GM12878 (cell line): ENCODE results near the gene CRELD2. TPM values are rescaled to one million over a fixed set of nuclear protein-coding genes. Genes with fewer than 3 reads are reported as not detected.

Experiments
- ATAC-seq: fragments of 200-7000 bp; cut with Tn5 transposase; 3 replicates; pipeline ENCODE4 v1.9.1; 2020; ENCODE audit warnings: mild to moderate bottlenecking, moderate library complexity
- BruUV-seq: library from RNA; stranded (reverse); fragments of 400-500 nt; replicated peaks from 2 replicates; lab custom pipeline; 2021; lab: Mats Ljungman, UMichigan
- CTCF ChIA-PET: fragments of 300-600 bp; sonication (Branson Sonifier 250); formaldehyde crosslinking; extraction: SDS; loops from one replicate; lab custom pipeline; 2021; ENCODE audit warnings: inconsistent platforms; lab: Yijun Ruan, JAX
- POLR2A ChIA-PET: fragments of 350-600 bp; formaldehyde crosslinking; extraction: SDS; loops from one replicate; lab custom pipeline; 2021; ENCODE audit warnings: inconsistent platforms; lab: Charles Lee
- RAD21 ChIA-PET: fragments of 300-600 bp; sonication (Branson Sonifier 250); formaldehyde crosslinking; loops from one replicate; lab custom pipeline; 2023; ENCODE audit warnings: antibody characterized with exemption; ENCODE audit not compliant: unreplicated experiment; lab: Charles Lee
- SMC1A ChIA-PET: fragments of 300-600 bp; sonication (Branson Sonifier 250); formaldehyde crosslinking; loops from one replicate; lab custom pipeline; 2023; ENCODE audit not compliant: unreplicated experiment, uncharacterized antibody; lab: Charles Lee
- DNase-seq: peaks from one replicate; pipeline ENCODE4 v3.0.0-alpha.2; 2011; ENCODE audit warnings: low read depth, low spot score
- FAIRE-seq: peaks from 3 replicates; lab custom pipeline; 2011; peaks lifted over from hg19 to GRCh38; lab: Jason Lieb, UNC
- H2AFZ ChIP-seq: 2 replicates; pipeline ENCODE4 v1.6.0; 2011; ENCODE audit warnings: low read depth, low read length, control low read depth; ENCODE audit not compliant: control insufficient read depth
- H3K27ac ChIP-seq: 2 replicates; pipeline ENCODE4 v1.5.1; 2011; ENCODE audit warnings: control low read depth; ENCODE audit not compliant: control insufficient read depth, insufficient read depth
- H3K27me3 ChIP-seq, 2 experiments: replicated peaks in 1 of 2; 2 replicates each; pipeline versions ENCODE4 v1.6.0 to v1.6.1; 2011; ENCODE audit warnings: low read length in 1 of 2; ENCODE audit not compliant: control insufficient read depth in 2 of 2, insufficient read depth in 2 of 2
- H3K36me3 ChIP-seq, 2 experiments: 2 replicates each; pipeline ENCODE4 v1.5.1; 2011; ENCODE audit warnings: low read length in 1 of 2; ENCODE audit not compliant: control insufficient read depth in 2 of 2, insufficient read depth in 2 of 2
- H3K4me1 ChIP-seq: 2 replicates; pipeline ENCODE4 v1.6.1; 2011; ENCODE audit warnings: mild to moderate bottlenecking, low read length, moderate library complexity, mixed read lengths; ENCODE audit not compliant: control insufficient read depth, insufficient read depth
- H3K4me2 ChIP-seq: 2 replicates; pipeline ENCODE4 v1.6.0; 2011; ENCODE audit warnings: control low read depth; ENCODE audit not compliant: control insufficient read depth, insufficient read depth
- H3K4me3 ChIP-seq: fragments of 200-600 bp; sonication (generic); 2 replicates; pipeline ENCODE4 v1.5.1; 2016
- H3K79me2 ChIP-seq: 2 replicates; pipeline ENCODE4 v1.6.0; 2011; ENCODE audit warnings: low read length; ENCODE audit not compliant: control insufficient read depth, insufficient read depth
- H3K9ac ChIP-seq: 2 replicates; pipeline ENCODE4 v1.8.0; 2011; ENCODE audit warnings: low read length, control low read depth, mixed read lengths; ENCODE audit not compliant: control insufficient read depth, insufficient read depth
- H3K9me3 ChIP-seq: replicated peaks from 3 replicates; pipeline ENCODE4 v1.5.1; 2011; ENCODE audit warnings: mild to moderate bottlenecking, low read length; ENCODE audit not compliant: control insufficient read depth, insufficient read depth
- H4K20me1 ChIP-seq: 2 replicates; pipeline ENCODE4 v1.6.0; 2011; ENCODE audit not compliant: control insufficient read depth, insufficient read depth
- ATF7 ChIP-seq: fragments of 450-650 bp; IDR thresholded peaks from 2 replicates; pipeline ENCODE4 v1.6.1; 2016; ENCODE audit warnings: low read depth, mild to moderate bottlenecking
- CBFB ChIP-seq: IDR thresholded peaks from 2 replicates; pipeline ENCODE4 v1.6.1; 2016; ENCODE audit warnings: antibody characterized with exemption, low read depth
- CHD4 ChIP-seq: fragments of 200-600 bp; sonication (generic); IDR thresholded peaks from 2 replicates; pipeline ENCODE4 v1.6.1; 2016; ENCODE audit warnings: mild to moderate bottlenecking
- CREB1 ChIP-seq: IDR thresholded peaks from 2 replicates; pipeline ENCODE4 v1.6.1; 2012; ENCODE audit warnings: low read depth, mild to moderate bottlenecking, inconsistent platforms
- EED ChIP-seq: sonication (generic); IDR thresholded peaks from 2 replicates; pipeline ENCODE4 v1.6.1; 2016; ENCODE audit warnings: antibody characterized with exemption, low read depth
- EGR1 ChIP-seq, 2 experiments: IDR thresholded peaks; 1 replicate in 1 of 2; 2 replicates in 1 of 2; pipeline ENCODE4 v1.6.1; 2011 to 2012; ENCODE audit warnings: low read depth in 2 of 2, low read length in 2 of 2, borderline replicate concordance in 1 of 2, mild to moderate bottlenecking in 1 of 2, moderate library complexity in 1 of 2
- ESRRA ChIP-seq: IDR thresholded peaks from 2 replicates; pipeline ENCODE4 v1.6.1; 2012; ENCODE audit warnings: mild to moderate bottlenecking, low read length, improper control_type of control experiment
- IKZF2 ChIP-seq, 2 experiments: fragments of 450-650 bp; IDR thresholded peaks; 2 replicates each; pipeline ENCODE4 v1.6.1; 2017; ENCODE audit warnings: mild to moderate bottlenecking in 2 of 2, moderate library complexity in 2 of 2
- JUNB ChIP-seq: IDR thresholded peaks from 2 replicates; pipeline ENCODE4 v1.6.1; 2016; ENCODE audit warnings: antibody characterized with exemption, mild to moderate bottlenecking
- MTA2 ChIP-seq: fragments of 450-650 bp; IDR thresholded peaks from 2 replicates; pipeline ENCODE4 v1.6.1; 2016; ENCODE audit warnings: low read depth, mild to moderate bottlenecking, moderate library complexity
- NR2C1 ChIP-seq: fragments of 450-650 bp; IDR thresholded peaks from 2 replicates; pipeline ENCODE4 v1.6.1; 2017; ENCODE audit warnings: antibody characterized with exemption, mild to moderate bottlenecking, moderate library complexity
- NR2F1 ChIP-seq: fragments of 450-650 bp; conservative IDR thresholded peaks from 2 replicates; pipeline ENCODE4 v1.6.1; 2017; ENCODE audit warnings: mild to moderate bottlenecking
- PAX5 ChIP-seq: IDR thresholded peaks from 2 replicates; pipeline ENCODE4 v1.6.1; 2011; ENCODE audit warnings: low read depth, low read length, borderline replicate concordance
- POLR2AphosphoS2 ChIP-seq: IDR thresholded peaks from 2 replicates; pipeline ENCODE4 v1.6.1; 2011; ENCODE audit warnings: low read depth, mild to moderate bottlenecking, low read length, improper control_type of control experiment, moderate library complexity
- POLR2AphosphoS5 ChIP-seq: IDR thresholded peaks from 2 replicates; pipeline ENCODE4 v1.6.1; 2011; ENCODE audit warnings: mild to moderate bottlenecking, low read length, inconsistent platforms
- RAD51 ChIP-seq: fragments of 450-650 bp; IDR thresholded peaks from 2 replicates; pipeline ENCODE4 v1.6.1; 2016; ENCODE audit warnings: moderate library complexity, mild to moderate bottlenecking, inconsistent platforms
- SP1 ChIP-seq: IDR thresholded peaks from one replicate; pipeline ENCODE4 v1.6.1; 2011; ENCODE audit warnings: low read depth, low read length
- SRF ChIP-seq, 2 experiments: IDR thresholded peaks; 2 replicates each; pipeline ENCODE4 v1.6.1; 2011; ENCODE audit warnings: low read depth in 2 of 2, low read length in 2 of 2, mild to moderate bottlenecking in 1 of 2, moderate library complexity in 1 of 2
- TBL1XR1 ChIP-seq: IDR thresholded peaks from 2 replicates; pipeline ENCODE4 v1.6.1; 2012; ENCODE audit warnings: low read depth, low read length, improper control_type of control experiment
- ZBED1 ChIP-seq: IDR thresholded peaks from 2 replicates; pipeline ENCODE4 v1.6.1; 2016; ENCODE audit warnings: borderline replicate concordance
- ZNF384 ChIP-seq: IDR thresholded peaks from 2 replicates; pipeline ENCODE4 v1.6.1; 2012; ENCODE audit warnings: low read depth, mild to moderate bottlenecking, low read length, improper control_type of control experiment, borderline replicate concordance
- WGBS: methylation state at CpG from one replicate; pipeline ENCODE4 v1.1.6; 2016; ENCODE audit warnings: low lambda C conversion rate; ENCODE audit not compliant: insufficient replicate concordance, insufficient coverage; ENCODE audit errors: missing lambda C conversion rate; 5-methylcytosine and 5-hydroxymethylcytosine counted together
- in situ Hi-C: fragments of 300-500 bp; cut with MboI; formaldehyde crosslinking; loops from 9 replicates; pipeline ENCODE4 v1.14.3; 2018; ENCODE audit warnings: mixed read lengths
- intact Hi-C: fragments of 100-400 bp; cut with micrococcal nuclease; formaldehyde crosslinking; loops from one replicate; pipeline ENCODE4 v1.14.2; 2022; ENCODE audit not compliant: unreplicated experiment
- polyA plus RNA-seq, 11 experiments: library from polyadenylated mRNA; depleted of rRNA in 4 of 11; unstranded in 6 of 11; stranded (reverse) in 5 of 11; fragments of >200 nt; fragmentation: Nextera tagmentation in 4 of 11; fragmentation: Illumina TruSeq in 1 of 11; extraction: Ambion mirVana in 4 of 11; extraction: Trizol in 1 of 11; gene quantifications; 1 replicate in 1 of 11; 2 replicates in 10 of 11; pipeline versions ENCODE4 v1.2.1 to v1.2.3, GENCODE V29; 2011 to 2016; ENCODE audit warnings: inconsistent platforms in 2 of 11, missing spikeins in 2 of 11, low read depth in 1 of 11
- total RNA-seq, 4 experiments: library from RNA; depleted of rRNA in 3 of 4; stranded (reverse); fragments of >200 nt in 3 of 4; fragmentation: Illumina TruSeq in 1 of 4; extraction: Trizol in 1 of 4; gene quantifications; 2 replicates each; pipeline versions ENCODE4 v1.2.1 to v1.2.3, GENCODE V29; 2013 to 2021
- TF ChIP-seq, protein P1 (sequence below): IDR thresholded peaks from 2 replicates; pipeline ENCODE4 v1.6.1; 2011; ENCODE audit warnings: low read depth, low read length, improper control_type of control experiment, borderline replicate concordance

Gene CRELD2
- total and polyA plus RNA-seq, 10 of the 15 experiments (the other 5 are each of a cell fraction or from before 2014, with no cell fraction given) = 9.4 to 111 (median 25.9) TPM

DNA sequence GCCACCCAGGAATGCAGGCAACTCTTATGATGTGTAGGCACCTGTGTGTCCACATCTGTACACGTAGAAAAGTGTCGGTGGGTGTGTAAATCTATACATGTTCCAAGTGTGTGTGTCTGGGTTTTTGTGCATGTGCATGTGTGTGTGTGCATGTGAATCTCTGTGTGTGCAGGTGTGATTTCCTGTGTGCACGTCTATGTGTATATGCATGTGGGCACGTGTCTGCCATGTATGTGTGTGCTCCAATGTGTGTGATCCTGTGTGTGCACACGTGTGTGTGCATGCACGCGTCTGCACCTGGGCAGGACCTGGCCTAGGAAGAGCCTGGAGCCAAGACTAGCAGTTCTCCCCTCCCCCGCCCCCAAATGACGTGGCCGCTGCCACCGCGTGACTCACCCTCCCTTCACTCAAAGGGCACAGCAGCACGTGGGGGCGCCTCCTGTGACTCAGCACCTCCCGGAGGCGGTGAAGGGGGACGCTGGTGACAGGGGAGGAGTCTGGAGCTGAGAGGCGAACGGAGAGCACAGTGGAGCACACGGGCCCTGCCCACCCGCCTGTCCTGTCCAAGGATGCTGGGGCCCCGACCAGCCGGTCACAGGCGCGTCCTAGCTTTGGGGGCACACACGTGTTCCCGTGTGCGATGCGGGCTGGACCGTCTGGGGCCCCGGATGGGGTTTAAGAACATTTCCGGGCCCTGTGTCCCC is 52.2 kb downstream of the CRELD2 start:
- H3K4me1 ChIP-seq = peaks cover 41% of the 10 kb centered on the region
- peak; percentile 87 for FAIRE-seq
- CTCF ChIA-PET = interaction anchor here (0.9 to 1.0 kb wide), 3 partner anchors 8 to 60 kb away, joined by 3 read pairs; no protein-coding TSS in a partner anchor
- TF ChIP-seq RAD51 (peak; percentile 97), POLR2AphosphoS5 (peak; percentile 69; the same call in 1 of the 2 replicates), CHD4 (no peak), NR2F1 (peak; percentile 79), MTA2 (0 out of 2 replicates have a peak, but pooled peaks have one; percentile 19), ESRRA (peak; percentile 64; the same call in 1 of the 2 replicates), EGR1 (IDR thresholded peaks at IDR 0.05; ENCODE audit: borderline replicate concordance in 1 of 2, low read depth in 2 of 2, low read length in 2 of 2) (peak in 1 of 2 experiments; percentile 56; a peak in 1 of 3 replicates), ZBED1 (peak; percentile 13; the same call in 1 of the 2 replicates), NR2C1 (peak; percentile 78), SP1 (peak; percentile 64), EED (peak; percentile 28; the same call in 1 of the 2 replicates), TBL1XR1 (peak; percentile 85), JUNB (peak; percentile 78), CREB1 (peak; percentile 94), CBFB (peak; percentile 25; the same call in 1 of the 2 replicates), POLR2AphosphoS2 (no peak; the same call in 1 of the 2 replicates), ZNF384 (no peak), ATF7 (peak; percentile 96), PAX5 (peak; percentile 65; the same call in 1 of the 2 replicates), IKZF2 (IDR thresholded peaks at IDR 0.05) (peak; percentile 36 to 74; a peak in 3 of 4 replicates), SRF (IDR thresholded peaks at IDR 0.05; ENCODE audit: low read depth in 2 of 2, low read length in 2 of 2) (no peak)
- TF ChIP-seq, protein P1, sequence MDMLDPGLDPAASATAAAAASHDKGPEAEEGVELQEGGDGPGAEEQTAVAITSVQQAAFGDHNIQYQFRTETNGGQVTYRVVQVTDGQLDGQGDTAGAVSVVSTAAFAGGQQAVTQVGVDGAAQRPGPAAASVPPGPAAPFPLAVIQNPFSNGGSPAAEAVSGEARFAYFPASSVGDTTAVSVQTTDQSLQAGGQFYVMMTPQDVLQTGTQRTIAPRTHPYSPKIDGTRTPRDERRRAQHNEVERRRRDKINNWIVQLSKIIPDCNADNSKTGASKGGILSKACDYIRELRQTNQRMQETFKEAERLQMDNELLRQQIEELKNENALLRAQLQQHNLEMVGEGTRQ = peak; percentile 92

More for the DNA sequence above, 52.2 kb downstream of the CRELD2 start:
- SMC1A ChIA-PET = interaction anchor here (0.7 kb wide), 1 partner anchor 524 kb away, joined by 3 read pairs; no protein-coding TSS in a partner anchor
- WGBS = 2% methylated on average over 32 of the region's 32 CpGs
- intact Hi-C loops = loop anchor here (2.0 kb wide), 1 partner anchor 40 kb away; no protein-coding TSS in a partner anchor
- Histone ChIP-seq H4K20me1 (no peaks in the 10 kb centered on the region), H3K9me3 (no peaks in the 10 kb centered on the region), H3K4me2 (peak overlapping the region; percentile 96), H3K27ac (peak overlapping the region; percentile 89), H3K4me3 (peak overlapping the region; percentile 76), H3K27me3 (no peaks in the 10 kb centered on the region), H2AFZ (peak overlapping the region; percentile 51; the same call in 1 of the 2 replicates), H3K79me2 (peaks cover 10% of the 10 kb centered on the region), H3K9ac (peak overlapping the region; percentile 86), H3K36me3 (no peaks in the 10 kb centered on the region; a peak in 1 of 4 replicates)
- ATAC-seq = peak; percentile 84
- POLR2A ChIA-PET = interaction anchor here (0.6 to 1.8 kb wide), 6 partner anchors 9 to 43 kb away, joined by 3 to 14 read pairs (median 4); partner anchors contain the start of gene PIM3
- in situ Hi-C loops = no loop called here
- BruUV-seq = no TSS peak
- peak; percentile 85 for DNase-seq
- RAD21 ChIA-PET = interaction anchor here (0.6 to 1.2 kb wide), 3 partner anchors 9 to 60 kb away, joined by 3 to 6 read pairs (median 4); no protein-coding TSS in a partner anchor
